Activated CD4-positive, alpha-beta T cell treated with anti-CD3 and anti-CD28 coated beads for 48 hours (primary cell): Measurements from ENCODE around the gene TTLL1.
"Not testable (repeated sequence)": the region's sequence is repeated elsewhere in the genome, so short reads cannot be mapped to it uniquely, and the experiment has no call there.

Experiments used
- DNase-seq: peaks from one replicate; pipeline ENCODE4 v3.0.0-alpha.2; 2020

The TTLL1 gene

DNA sequence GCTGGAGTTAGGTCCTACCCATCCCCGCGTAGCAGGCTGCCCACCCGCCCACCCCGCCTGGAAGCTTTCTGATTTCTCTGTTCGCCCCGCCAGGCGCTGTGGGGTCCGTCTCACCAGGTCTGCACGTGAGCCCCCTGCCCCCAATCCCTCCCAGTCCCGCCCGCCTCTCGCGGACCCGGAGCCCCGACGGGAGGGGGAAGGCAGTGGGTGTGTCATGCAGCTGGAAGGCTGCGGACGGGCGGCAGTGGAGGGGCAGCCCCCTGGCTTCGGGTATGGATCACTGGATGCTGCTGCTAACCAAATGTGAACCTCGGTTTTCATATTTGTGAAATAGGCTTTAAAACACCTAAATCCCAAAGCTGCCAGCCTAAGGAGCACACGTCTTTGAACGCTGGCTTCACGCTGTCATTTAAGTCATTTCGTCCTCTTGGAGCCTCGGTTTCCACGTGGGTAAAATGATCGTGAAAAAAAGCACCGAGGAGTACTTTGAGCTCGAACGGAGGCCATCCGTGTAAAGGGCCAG, 20.8 kb upstream of the TTLL1 start:
- DNase-seq, result no peak

DNA sequence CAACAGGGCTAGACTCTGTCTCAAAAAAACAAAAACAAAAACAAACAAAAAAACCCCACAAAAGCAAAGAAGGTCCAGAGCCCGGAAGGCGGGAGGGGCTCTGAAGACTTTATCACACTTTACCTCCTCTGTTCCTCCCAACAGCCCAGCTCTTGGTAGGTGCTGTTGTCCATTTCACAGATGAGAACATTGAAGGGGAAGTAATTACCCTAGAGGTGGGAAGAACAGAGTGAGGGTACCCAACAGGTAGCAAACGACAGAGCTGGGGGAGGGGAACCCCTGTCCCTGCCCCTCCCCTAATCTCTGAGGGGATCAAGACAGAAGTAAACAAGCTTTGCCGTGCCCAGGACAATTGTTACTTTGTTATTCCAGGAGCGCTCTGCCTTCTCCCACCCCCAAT, 20.3 kb upstream of the TTLL1 start:
- DNase-seq, result no peak

DNA sequence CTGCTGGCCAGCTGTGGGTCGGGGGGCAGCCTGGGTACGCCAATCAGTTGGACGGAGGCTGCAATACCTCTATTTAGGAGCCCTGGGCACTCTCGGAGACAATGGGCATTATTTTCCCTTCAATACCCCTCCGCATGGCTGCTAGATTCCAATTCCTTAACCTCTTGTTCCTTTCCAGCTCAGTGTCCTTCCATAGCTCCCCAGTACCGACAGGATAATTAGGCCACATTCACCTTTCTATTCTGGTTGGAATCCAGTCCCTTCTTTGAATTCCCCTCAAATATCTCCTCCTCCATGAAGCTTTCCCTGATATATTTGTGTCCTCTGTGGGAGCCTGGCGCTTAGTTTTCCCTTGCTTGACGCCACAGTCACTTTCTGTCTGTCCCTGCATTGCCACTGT, 17.1 kb upstream of the TTLL1 start:
- DNase-seq, result no peak

DNA sequence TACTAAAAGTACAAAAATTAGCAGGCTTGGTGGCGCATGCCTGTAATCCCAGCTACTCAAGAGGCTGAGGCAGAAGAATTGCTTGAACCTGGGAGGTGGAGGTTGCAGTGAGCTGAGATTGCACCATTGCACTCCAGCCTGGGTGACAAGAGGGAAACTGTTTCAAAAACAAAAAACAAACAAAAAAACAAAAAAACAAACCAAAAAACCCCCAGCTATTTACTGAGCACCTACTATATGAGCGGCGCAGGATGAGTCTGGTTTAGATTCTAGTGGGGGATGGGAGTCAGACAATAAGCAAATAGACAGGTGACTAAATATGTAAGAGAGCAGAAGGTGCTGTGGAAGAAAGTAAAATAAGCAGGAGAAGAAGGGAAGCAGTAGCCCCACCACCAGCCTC, 15.8 kb upstream of the TTLL1 start:
- DNase-seq, result not testable (repeated sequence)

DNA sequence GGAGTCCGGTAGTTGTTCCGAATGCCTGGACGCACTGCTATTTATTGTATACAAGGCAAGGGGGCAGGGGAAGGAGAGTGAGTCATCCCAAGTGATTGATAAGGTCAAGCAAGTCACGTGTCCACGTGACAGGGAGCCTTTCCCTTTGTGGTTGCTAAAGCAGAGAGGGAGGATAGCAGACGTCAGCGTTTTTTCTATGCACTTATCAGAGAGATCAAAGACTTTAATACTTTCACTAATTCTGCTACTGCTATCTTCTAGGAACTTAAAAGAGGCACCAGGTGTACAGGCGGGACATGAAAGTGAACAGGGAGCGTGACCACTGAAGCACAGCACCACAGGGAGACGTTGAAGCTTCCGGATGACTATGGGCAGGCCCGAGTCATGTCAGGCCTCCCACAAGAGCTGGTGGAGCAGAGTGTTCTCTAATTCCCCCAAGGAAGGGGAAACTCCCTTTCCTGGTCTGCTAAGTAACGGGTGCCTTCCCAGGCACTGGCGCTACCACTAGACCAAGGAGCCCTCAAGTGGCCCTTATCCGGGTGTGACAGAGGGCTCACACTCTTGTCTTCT, 14.9 kb upstream of the TTLL1 start:
- DNase-seq, result peak; percentile 37

DNA sequence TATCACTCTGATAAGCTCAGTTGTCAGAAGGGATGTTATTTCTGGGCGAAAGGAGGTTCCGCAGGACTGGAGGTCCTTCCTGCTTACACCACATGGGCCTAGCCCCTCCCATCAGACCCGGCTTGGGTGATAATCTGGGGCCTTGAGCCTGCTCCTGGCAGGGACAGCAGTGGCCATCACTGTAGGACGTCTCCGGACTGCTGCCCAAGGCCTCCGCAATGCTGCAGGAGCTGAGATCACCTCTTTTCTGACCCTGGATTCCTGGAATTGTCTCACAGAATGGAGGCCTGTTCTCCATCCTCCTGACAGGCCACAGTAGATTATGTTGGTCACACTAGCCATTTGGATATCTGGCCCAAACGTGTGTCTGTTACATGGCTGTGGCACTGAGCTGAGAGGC, 12.1 kb upstream of the TTLL1 start:
- DNase-seq, result no peak

DNA sequence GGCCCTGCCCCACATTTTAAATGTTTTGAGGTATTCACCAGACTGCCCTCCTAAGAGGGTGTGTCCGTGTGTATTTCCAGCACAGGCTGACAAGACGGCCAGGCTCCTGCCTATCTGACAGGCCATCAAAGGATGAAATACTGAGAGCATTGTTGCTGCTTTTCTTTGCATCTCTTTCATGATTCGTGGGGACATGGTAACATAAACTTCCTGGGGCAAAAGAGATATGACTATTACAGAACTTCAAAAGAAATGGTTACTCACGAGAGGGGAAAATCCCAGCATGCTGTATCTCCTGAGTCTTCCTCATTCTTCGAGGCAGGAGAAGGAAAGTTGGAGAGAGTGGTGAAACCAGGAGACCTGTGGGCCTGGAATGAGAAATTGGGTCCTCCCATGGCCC, 11.0 kb upstream of the TTLL1 start:
- DNase-seq, result no peak

DNA sequence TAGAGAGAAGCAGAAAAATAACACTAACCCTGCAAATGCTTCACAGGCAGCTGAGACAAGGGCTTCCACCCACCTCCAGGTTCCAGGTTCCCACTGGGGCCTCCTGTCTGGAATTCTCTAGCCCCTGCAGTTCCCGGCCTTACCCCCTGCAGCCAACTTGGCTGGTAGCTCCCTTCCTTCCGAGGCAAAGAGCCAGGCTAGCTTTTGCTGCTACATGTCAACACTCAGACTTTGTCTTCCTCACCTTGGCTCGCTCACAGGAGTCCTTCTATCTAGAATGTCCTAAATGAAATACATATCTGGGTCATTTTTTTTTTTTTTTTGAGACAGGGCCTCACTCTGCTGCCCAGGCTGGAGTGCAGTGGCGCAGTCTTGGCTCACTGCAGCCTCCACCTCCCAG, 9.9 kb upstream of the TTLL1 start:
- DNase-seq, result no peak

DNA sequence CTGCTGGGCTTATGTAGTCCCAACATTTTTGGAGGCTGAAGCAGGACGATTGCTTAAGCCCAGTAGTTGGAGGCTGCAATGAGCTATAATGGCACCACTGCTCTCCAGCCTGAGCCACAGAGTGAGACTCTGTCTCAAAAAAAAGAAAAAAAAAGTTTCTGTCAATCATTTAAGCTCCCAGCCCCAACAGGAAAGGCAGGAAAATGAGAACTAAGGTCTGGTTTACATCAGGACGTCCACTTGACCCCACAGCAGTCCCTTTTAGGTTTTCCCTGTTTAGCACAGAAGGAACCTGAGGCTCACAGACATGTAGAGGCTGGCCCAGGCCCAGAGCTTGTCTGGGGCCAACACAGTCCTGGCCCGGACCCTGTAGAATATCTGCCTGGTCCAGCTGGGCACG, 9.2 kb upstream of the TTLL1 start:
- DNase-seq, result no peak

DNA sequence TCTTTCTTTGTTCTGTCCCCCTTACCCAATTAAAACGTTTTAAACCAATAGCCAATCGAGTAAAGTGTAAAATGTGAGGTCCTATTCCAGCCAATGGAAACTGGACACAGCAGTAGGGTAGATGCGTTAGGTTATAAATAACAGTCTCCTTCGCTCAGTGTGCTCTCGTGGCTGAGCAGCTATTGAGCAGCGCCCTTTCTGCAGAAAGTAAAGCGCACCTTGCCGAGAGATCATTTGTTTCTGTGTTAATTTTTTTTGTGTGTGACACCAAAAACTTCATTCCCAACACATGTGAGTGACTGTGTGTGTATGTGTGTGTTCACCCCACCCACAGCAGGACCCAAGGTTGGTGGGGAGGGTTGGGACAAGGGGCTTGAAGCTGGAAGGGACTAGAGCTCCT, 7.2 kb upstream of the TTLL1 start:
- DNase-seq, result no peak

DNA sequence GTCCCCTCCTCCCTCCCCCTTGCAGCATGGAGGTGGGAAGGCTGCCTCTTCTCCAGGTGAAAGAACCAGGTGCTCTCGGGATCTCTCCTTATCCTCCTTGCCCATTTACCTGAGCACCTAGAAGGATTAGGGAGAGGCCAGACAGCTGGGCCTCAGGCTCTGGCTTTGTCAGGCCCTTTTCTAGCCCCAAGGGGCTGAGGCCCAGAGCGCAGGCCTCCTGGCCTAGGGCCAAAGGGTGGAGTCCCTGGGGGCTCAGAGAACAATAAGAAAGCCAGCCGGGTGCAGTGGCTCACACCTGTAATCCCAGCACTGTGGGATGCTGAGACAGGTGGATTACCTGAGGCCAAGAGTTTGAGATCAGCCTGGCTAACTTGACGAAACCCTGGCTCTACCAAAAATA, 5.4 kb upstream of the TTLL1 start:
- DNase-seq, result no peak

DNA sequence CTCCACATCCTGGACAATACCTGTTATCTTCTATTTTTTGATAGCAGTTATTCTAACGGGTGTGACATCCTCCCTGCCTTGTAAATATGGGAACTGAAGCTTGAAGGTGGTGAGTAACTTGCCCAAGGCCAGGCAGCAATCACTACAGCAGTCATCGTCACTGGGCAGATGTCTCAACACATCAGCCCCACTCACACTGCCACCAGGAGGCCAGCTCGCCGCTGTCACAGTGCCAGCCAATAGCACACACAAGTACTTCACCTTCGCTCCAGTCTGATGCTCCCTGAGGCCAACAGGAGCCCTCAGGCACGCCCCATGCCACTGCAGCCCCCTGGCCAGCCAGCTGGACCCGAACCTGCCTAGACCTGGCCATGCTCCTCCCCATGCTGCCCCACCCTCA, 4.9 kb upstream of the TTLL1 start:
- DNase-seq, result no peak

DNA sequence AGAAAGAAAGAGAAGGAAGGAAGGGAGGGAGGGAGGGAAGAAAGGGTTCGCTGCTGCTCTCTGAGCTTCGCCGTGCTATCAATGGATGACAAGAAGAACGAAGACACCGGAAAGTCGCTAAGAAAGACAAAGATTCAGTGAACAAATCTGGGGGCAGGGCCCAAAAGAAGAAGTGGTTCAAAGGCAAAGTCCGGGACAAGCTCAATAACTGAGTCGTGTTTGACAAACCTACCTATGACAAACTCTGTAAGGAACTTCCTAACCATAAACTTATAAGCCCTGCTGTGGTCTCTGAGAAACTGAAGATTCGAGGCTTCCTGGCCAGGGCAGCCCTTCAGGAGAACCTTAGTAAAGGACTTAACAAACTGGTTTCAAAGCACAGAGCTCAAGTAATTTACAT, 2.9 kb upstream of the TTLL1 start:
- DNase-seq, result no peak

DNA sequence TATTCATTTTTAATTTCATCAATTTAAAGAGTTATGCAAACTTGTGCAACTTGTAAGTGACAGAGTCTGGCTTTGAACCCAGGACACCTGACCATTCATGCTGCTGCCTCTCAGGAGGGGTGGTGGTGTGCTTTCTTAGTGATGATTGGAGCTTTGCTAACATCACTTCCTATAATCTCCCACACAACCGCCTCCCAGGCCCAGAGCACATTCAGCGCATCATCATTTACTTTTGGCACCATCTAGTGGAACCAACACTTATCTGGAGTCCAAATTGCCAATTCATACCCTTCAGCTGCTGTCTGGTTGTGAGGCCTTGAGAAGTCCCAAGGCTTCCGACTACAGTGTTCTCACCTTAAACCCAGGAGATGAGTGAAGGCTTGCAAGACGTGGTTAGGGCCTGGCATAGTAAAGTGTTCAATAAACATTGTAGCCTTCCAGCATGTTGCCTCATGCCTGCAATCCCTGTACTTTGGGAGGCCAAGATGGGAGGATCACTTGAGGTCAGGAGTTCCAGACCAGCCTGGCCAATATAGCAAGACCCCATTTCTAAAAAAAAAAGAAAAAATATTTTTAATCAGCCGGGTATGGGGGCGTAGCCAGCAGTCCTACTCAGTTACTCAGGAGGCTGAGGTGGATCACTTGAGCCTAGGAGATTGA, 1.1 kb upstream of the TTLL1 start:
- DNase-seq, result peak; percentile 72

DNA sequence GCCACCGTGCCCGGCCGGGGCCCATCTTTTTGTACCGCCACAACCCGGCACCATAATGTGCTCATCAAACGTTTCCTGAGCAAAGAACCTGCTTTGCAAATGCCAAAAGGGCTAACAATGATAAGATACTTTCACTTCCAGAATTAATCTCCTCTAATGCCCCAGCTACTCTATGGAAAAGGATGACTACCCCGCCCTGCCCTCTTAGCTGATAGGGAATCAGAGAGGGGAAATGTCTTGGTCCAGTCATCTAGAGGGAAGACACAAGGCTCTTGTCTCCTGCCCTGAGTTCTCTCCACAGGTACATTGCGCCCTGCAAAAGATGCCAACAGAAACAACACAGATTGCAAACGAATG, 586 bp downstream of the TTLL1 start:
- peak; percentile 28 for DNase-seq

DNA sequence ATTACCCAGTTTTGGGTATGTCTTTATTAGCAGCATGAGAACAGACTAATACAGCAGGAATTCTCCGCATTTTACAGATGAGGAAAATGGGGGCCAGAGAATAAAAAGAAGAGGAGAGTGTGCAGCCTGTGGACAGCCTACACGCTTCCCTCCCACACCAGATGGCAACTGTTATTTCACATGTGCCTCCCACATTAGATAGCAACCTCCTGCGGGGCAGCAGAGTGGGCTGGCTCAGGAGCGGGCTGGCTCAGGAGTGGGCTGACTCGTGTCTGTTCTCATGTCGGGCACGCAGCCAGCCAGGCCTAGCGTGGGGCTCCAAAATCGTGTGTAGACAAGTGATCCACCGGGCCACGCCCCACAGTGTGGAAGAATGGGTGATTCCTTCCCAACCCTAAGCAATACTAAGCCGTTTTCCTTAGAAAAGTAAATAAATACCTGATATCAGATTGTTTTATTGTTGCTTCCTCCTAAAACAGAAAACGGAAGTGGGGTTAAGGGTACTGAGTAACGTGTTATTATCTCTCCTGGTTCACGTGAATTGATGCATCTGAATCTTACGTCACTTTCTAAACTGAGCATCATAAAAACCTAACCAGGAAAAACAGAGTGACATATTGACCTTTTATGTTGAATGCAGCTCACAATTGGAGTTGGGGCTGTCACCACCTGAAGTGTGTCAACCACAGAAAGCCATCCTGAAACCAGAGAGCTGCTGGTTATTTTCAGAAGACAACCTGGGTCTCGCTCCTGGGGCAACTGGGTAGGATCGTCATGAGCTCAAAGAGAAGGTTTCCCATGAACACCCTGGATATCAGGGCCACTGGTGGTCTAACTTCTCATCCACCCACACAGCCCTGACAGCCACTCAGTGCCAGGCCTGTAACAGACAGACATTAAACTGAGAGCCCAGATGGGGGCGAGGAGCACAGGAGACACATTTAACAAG, 3.3 kb downstream of the TTLL1 start:
- peak; percentile 7 for DNase-seq

DNA sequence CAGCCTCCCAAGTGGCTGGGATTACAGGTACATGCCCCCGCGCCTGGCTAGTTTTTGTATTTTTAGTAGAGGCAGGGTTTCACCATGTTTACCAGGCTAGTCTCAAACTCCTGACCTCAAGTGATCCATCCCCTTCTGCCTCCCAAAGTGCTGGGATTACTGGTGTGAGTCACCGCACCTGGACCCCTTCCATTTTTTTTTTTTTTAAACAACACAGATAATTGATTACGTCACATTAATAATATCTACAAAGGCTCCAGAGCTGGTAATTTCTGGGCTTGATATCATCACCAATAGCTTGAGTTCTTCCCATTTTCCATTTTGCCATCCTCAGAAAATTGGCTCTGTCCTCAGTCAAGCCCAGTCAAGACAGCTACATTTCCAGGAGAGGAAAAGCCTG, 7.2 kb downstream of the TTLL1 start:
- DNase-seq, result no peak

DNA sequence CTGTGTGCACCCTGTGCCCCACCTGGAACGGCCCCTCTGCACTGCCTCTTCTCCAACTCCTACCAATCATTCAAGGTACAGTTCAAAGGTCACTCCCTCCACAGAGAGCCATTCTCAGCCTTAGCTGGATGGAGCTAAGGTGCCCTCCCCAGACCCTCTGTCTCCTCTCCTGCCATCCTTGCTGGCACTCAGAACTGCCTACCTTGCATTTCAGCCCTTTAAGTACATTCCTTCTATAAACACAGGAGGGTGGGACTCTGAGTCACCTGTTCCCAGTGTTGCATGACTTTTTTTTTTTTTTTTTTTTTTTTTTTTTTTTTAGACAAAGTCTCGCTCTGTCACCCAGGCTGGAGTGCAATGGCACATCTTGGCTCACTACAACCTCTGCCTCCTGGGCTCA, 8.6 kb downstream of the TTLL1 start:
- no peak for DNase-seq

DNA sequence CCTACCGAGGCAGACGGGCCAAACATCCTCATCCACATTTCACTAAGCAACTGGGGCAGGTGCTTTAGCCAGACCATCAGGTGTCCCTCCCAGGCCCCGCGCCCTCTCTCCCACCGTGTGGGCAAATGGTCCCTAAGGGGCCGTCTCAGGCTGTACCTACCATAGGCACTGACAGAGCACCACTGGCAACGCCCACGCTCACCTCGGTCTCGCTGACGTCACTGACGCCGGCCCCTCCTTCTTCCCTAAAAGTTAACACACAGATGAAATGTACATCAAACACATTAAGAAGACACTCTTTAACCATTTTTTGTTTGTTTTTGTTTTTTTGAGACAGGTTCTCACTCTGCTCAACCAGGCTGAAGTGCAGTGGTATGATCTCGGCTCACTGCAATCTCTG, 9.4 kb downstream of the TTLL1 start:
- DNase-seq, result no peak

DNA sequence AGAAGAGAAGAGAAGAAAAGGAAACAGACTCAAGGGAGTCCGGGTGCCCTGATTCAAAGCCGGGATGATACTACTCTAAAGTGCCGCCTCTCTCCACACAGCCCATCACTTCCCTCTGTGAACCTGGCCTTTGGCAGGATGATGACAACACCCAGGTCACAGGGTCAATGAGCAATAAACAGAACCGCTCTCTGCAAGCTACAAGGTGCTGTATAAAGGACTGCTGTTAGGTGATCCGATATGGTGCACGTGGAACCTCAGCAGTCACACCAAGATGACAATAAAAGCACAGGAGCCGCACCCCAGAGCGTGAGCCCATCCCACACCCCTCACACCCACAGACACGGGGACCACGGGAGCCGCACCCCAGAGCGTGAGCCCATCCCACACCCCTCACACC, 10.7 kb downstream of the TTLL1 start:
- no peak for DNase-seq

DNA sequence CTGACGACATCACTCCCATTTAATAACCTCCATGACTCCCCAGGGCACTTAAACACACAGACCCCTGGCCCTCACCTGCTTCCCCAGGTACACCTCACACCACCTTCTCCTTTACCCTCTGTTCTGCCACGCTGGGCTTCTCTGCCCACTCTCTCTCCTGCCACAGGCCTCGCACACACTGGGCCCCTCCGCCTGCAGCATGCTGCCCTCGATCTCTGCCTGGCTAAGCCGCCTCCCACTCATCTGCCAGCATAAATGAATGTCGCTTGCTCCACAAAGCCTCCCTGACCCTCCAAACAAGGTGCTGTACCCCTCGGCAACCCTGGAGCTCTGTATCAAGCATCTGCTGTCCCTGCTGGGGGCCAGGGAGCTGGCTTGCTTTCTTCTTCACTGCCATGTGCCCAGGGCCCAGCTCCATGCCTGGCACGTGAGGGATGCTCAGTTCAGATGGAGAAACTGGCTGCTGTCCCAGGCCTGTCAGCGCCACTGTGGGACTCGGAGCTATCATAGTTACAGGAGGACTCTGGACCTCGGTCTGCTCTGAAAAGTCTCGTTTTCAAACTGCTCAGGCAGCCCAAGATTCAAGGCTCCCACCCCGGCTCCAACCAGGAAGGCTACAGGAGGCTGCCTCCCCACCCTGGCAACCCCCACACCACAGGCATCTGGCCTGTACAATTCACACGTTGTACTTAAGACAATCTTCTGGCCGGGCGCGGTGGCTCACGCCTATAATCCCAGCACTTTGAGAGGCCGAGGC, 11.9 kb downstream of the TTLL1 start:
- no peak for DNase-seq

DNA sequence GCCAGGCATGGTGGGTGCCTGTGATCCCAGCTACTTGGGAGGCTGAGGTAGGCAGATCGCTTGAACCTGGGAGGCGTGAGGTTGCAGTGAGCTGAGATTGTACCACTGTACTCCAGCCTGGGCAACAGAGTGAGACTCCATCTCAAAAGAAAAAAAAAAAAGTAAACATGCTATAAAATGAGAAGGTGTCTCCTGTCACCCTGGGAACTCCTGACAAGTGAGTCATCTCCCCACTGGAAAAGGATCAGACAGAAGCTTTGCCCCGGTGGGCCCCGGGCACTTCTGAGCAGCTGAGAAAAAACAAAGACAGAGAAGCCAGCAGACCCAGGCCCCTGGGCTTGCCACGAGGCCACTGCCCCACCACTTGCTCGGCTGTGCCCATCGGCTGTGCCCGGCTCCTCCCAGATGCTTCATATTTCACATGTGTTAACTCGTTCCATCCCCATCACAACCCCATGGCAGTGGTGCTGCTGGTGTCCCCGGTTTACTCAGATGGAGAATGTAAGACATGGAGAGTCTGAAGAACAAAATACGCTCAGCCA, 22.3 kb downstream of the TTLL1 start:
- DNase-seq, result no peak

DNA sequence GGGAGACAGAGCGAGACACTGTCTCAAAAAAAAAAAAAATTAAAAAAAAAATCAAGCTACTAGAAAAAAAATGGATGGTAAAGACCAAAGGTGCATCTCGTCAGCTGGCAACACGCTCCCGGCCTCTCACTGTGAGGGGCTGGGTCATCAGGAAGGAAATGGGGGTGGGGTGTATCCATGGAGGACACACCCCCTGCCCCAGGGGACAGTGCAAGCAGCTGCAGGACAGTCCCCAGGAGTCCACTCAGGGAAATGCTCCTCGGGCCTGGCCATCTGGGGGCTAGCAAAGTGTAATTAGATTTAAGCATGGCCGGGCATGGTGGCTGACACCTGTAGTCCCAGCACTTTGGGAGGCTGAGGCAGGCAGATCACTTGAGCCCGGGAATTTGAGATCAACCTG, 23.1 kb downstream of the TTLL1 start:
- DNase-seq, result no peak
